ENCODE data around the gene LARP6. TPM values are rescaled to one million over a fixed set of nuclear protein-coding genes. Genes with fewer than 3 reads are reported as not detected.
A peak's percentile ranks its signal among the peaks of the same experiment; 100 is the strongest.

Gene LARP6
- total RNA-seq, 4 donors from 2014 or later: 56.6 to 105 (median 76.3) TPM

DNA sequence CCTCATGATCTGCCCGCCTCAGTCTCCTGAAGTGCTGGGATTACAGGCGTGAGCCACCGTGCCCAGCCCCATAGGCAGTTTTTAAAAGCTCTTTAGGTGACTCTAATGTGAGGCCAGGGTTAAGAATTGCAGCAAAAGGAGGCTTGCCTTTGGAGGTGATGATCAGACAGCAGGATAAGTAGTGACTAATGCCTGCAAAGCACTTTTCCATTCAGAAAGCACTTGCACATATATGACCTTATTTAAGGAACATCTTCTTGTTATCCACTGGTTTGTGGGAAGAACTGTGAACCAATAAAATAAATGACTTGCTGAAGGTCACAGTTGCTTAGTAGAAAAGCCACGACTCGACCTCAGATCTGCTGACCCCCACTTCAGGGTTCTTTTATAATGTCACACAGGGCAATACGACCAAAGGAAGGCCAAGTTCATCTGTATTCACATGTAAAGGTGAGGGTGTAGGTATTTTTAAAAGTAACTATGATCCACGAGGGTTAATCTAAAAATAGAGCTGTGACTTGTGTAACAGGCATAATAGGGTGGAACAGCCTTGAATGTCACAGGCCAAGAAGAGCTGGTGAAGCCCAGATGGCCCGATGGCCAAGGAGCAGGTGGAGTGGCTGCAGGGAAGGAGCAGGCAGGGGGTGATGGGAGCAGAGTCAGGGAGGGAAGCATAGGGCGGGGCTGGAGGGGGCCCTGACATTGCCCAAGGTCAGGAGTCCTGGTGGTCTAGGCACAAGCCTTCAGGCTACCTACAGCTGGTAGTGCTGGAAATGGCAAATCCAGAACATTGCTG is 24.4 kb downstream of the LARP6 start:
- ATAC-seq (ENCODE audit: low FRiP score) (no peak), DNase-seq (ENCODE audit: low spot score) (no peak)
- TF ChIP-seq, protein P1, sequence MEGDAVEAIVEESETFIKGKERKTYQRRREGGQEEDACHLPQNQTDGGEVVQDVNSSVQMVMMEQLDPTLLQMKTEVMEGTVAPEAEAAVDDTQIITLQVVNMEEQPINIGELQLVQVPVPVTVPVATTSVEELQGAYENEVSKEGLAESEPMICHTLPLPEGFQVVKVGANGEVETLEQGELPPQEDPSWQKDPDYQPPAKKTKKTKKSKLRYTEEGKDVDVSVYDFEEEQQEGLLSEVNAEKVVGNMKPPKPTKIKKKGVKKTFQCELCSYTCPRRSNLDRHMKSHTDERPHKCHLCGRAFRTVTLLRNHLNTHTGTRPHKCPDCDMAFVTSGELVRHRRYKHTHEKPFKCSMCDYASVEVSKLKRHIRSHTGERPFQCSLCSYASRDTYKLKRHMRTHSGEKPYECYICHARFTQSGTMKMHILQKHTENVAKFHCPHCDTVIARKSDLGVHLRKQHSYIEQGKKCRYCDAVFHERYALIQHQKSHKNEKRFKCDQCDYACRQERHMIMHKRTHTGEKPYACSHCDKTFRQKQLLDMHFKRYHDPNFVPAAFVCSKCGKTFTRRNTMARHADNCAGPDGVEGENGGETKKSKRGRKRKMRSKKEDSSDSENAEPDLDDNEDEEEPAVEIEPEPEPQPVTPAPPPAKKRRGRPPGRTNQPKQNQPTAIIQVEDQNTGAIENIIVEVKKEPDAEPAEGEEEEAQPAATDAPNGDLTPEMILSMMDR (IDR thresholded peaks at IDR 0.05): no peak

DNA sequence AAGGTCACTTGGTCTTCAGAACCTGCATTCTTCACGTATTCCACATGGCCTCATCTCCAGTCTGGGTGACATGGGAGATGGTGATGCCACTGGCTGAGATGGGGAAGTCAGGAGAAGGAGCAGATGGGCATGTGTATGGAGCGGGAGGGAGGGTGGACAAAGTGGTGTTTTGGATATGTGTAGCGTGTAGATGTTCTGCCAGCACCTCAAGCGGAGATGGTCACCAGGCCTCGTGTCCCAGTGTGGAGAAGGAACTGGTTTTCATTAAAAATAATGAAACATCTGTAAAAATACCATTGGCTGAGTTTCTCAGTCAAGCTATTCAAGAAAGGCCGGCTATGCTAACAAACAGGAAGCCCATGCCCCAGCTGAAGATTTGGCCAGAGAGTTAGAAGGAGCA is 26.2 kb downstream of the LARP6 start:
- TF ChIP-seq, protein P1 (IDR thresholded peaks at IDR 0.05): no peak
- no peak for DNase-seq (ENCODE audit: low spot score)
- peak; percentile 36 for ATAC-seq (ENCODE audit: low FRiP score)

DNA sequence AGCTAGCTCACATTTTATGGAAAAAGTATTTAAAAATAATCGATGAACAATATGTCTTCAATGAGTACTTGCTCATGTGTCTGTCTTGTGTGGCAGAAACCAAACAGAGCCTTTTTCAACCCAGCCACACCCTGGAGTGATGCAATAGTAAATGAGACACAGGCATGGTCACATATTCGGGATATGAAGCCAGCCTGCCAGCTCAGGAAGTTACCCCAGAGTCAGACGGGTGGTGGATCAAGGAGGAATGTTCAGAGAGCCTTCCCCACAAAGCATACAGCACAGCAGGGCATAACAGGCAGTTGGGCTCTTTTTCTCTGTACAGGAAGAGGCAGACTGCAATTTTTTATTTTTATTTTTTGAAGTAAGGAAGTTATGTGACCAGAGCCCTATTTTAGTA is 27.3 kb downstream of the LARP6 start:
- TF ChIP-seq, protein P1 (IDR thresholded peaks at IDR 0.05): no peak
- ATAC-seq (ENCODE audit: low FRiP score): peak; percentile 70
- DNase-seq (ENCODE audit: low spot score): no peak

DNA sequence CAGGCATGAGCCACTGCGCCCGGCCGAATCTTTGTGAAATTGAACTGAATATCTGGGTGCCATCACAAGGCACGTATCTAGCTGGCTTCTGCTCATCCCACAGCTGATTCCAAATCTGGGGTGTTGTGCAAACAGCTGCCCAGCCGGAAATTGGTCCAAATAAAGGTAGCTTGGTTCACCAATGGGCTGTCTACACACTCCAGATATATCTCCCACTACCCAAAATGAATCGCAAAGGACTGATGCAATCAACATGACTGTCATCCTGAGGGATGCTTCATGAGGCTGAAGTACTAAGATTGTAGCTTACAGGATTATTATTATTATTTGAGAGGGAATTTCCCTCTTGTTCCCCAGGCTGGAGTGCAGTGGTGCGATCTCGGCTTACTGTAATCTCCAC is 28.1 kb downstream of the LARP6 start:
- DNase-seq (ENCODE audit: low spot score) (no peak), ATAC-seq (ENCODE audit: low FRiP score) (no peak)
- TF ChIP-seq, protein P1 (IDR thresholded peaks at IDR 0.05): no peak

DNA sequence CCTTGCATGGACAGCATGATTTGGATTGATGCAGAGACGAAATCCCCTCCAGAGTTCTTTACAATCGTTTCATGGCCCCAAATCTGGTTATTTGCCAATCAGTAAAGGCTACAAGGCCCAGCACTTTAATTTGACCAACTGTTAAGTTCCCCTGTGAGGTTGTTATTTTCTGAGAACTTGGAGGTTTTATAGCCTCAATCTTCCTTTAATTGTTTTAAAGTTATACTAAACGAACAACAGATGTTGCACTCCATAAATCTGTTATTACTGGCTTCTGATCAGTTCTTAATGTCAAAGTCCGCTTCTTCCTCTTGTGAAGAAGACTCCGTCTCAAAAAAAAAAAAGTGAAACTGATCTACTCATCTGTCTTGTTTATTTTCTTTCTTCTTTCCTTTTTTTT is 30.8 kb downstream of the LARP6 start:
- TF ChIP-seq, protein P1 (IDR thresholded peaks at IDR 0.05): no peak
- ATAC-seq (ENCODE audit: low FRiP score) (no peak), DNase-seq (ENCODE audit: low spot score) (no peak)

DNA sequence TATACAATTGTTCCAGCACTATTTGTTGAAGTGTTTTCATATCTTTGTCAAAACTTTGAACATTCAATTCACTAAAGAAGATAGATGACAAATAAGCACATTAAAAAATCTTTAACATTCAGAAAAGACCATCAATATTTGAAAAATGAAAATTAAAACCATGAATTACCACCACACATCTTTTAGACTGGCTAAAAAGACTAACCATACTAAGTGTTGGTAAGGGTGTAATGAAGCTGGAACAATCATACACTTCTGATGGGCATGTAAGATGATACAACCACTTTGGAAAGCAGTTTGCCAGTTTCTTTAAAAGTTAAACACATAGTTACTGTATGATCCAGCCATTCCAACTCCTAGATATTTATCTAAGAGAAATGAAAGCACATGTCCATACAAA is 33.7 kb downstream of the LARP6 start:
- DNase-seq (ENCODE audit: low spot score): no peak

More for the DNA sequence above, 33.7 kb downstream of the LARP6 start:
- no peak for ATAC-seq (ENCODE audit: low FRiP score)
- TF ChIP-seq, protein P1 (IDR thresholded peaks at IDR 0.05): no peak

Measured in omental fat pad (tissue), 4 donors.